EH (cell line): ENCODE measurements around the gene TCEAL4.
A peak's percentile ranks its signal among the peaks of the same experiment; 100 is the strongest.

Experiments
- DNase-seq: peaks from one replicate; pipeline ENCODE4 v3.0.0-alpha.2; 2015; ENCODE audit warnings: low read depth

Gene TCEAL4

GRCh38 chrX:103585411-103586313 is at the start of gene TCEAL4:
Gene TCEAL4, plus strand, starts transcription at chrX:103585515. Its CDS starts 1,161 bp downstream, at chrX:103586676.
- peak; percentile 49 for DNase-seq

- peak; percentile 87 for DNase-seq
These were observed 49.2 kb upstream of the TCEAL4 start for GRCh38 chrX:103536071-103536470.

GRCh38 chrX:103536732-103537131 is 48.6 kb upstream of the TCEAL4 start:
- DNase-seq: peak; percentile 45

- no peak for DNase-seq
These were observed 47.4 kb upstream of the TCEAL4 start for GRCh38 chrX:103537871-103538387.

- peak; percentile 84 for DNase-seq
These were observed 46.6 kb upstream of the TCEAL4 start for GRCh38 chrX:103538728-103539127.

- DNase-seq: peak; percentile 48
These were observed 45.6 kb upstream of the TCEAL4 start for GRCh38 chrX:103539695-103540094.

- DNase-seq: peak; percentile 79
These were observed 45.2 kb upstream of the TCEAL4 start for GRCh38 chrX:103540145-103540544.

GRCh38 chrX:103549916-103550315 is 35.4 kb upstream of the TCEAL4 start:
- DNase-seq: no peak

GRCh38 chrX:103550415-103551051 is 34.8 kb upstream of the TCEAL4 start:
- no peak for DNase-seq

- DNase-seq: no peak
These were observed 33.1 kb upstream of the TCEAL4 start for GRCh38 chrX:103552236-103552635.

GRCh38 chrX:103554687-103555424 is 30.5 kb upstream of the TCEAL4 start:
- DNase-seq: peak; percentile 71

- DNase-seq: no peak
These were observed 28.2 kb upstream of the TCEAL4 start for GRCh38 chrX:103556963-103557612.

GRCh38 chrX:103560256-103560655 is 25.1 kb upstream of the TCEAL4 start:
- DNase-seq: no peak

GRCh38 chrX:103562801-103563200 is 22.5 kb upstream of the TCEAL4 start:
- DNase-seq: peak; percentile 31

- peak; percentile 11 for DNase-seq
These were observed 20.1 kb upstream of the TCEAL4 start for GRCh38 chrX:103565197-103565596.

GRCh38 chrX:103565752-103566151 is 19.6 kb upstream of the TCEAL4 start:
- peak; percentile 77 for DNase-seq

GRCh38 chrX:103571121-103571520 is 14.2 kb upstream of the TCEAL4 start:
- DNase-seq: no peak

GRCh38 chrX:103571726-103572125 is 13.6 kb upstream of the TCEAL4 start:
- DNase-seq: no peak

- DNase-seq: no peak
These were observed 12.1 kb upstream of the TCEAL4 start for GRCh38 chrX:103573202-103573601.

GRCh38 chrX:103584596-103584995 is 719 bp upstream of the TCEAL4 start:
- peak; percentile 11 for DNase-seq

- peak; percentile 38 for DNase-seq
These were observed 965 bp downstream of the TCEAL4 start for GRCh38 chrX:103586314-103586646.

GRCh38 chrX:103586659-103587058 is 1.3 kb downstream of the TCEAL4 start:
- no peak for DNase-seq
